GM19023 (cell line): ENCODE data around the gene TBCK.

Source experiments
- ATAC-seq: cut with Tn5 transposase; IDR thresholded peaks from one replicate; pipeline ENCODE4 v1.9.1; 2021; ENCODE audit warnings: mild to moderate bottlenecking, moderate library complexity; ENCODE audit not compliant: unreplicated experiment

The TBCK gene

GRCh38 chr4:106287353-106287969 lies 28.5 kb downstream of the TBCK start:
- ATAC-seq, result no peak

- no peak for ATAC-seq
These were observed 29.4 kb downstream of the TBCK start for GRCh38 chr4:106286611-106287010.

GRCh38 chr4:106284227-106284626 lies 31.8 kb downstream of the TBCK start:
- ATAC-seq, result no peak

- ATAC-seq, result no peak
These were observed 38.8 kb downstream of the TBCK start for GRCh38 chr4:106277140-106277675.

GRCh38 chr4:106273831-106274230 lies 42.2 kb downstream of the TBCK start:
- no peak for ATAC-seq

- ATAC-seq, result no peak
These were observed 45.3 kb downstream of the TBCK start for GRCh38 chr4:106270736-106271135.

- ATAC-seq, result no peak
These were observed 46.3 kb downstream of the TBCK start for GRCh38 chr4:106269711-106270110.

- ATAC-seq, result no peak
These were observed 47.2 kb downstream of the TBCK start for GRCh38 chr4:106268786-106269185.

GRCh38 chr4:106266201-106266600 lies 49.8 kb downstream of the TBCK start:
- ATAC-seq, result no peak

- ATAC-seq, result no peak
These were observed 51.7 kb downstream of the TBCK start for GRCh38 chr4:106264331-106264728.

- ATAC-seq, result no peak
These were observed 52.2 kb downstream of the TBCK start for GRCh38 chr4:106263594-106264330.

GRCh38 chr4:106261980-106262379 lies 54.0 kb downstream of the TBCK start:
- no peak for ATAC-seq

GRCh38 chr4:106258145-106259045 lies 57.6 kb downstream of the TBCK start:
- ATAC-seq, result no peak

GRCh38 chr4:106256190-106256589 lies 59.8 kb downstream of the TBCK start:
- no peak for ATAC-seq

GRCh38 chr4:106255195-106255594 lies 60.8 kb downstream of the TBCK start:
- ATAC-seq, result no peak

GRCh38 chr4:106253364-106254129 lies 62.5 kb downstream of the TBCK start:
- ATAC-seq, result no peak

GRCh38 chr4:106247600-106247999 lies 68.4 kb downstream of the TBCK start:
- no peak for ATAC-seq

GRCh38 chr4:106246441-106246840 lies 69.6 kb downstream of the TBCK start:
- no peak for ATAC-seq

- no peak for ATAC-seq
These were observed 70.8 kb downstream of the TBCK start for GRCh38 chr4:106245176-106245575.

GRCh38 chr4:106240699-106241098 lies 75.3 kb downstream of the TBCK start:
- ATAC-seq, result no peak
